GM18861 (cell line): ENCODE measurements around the gene WNT8B.

Experiments used
- ATAC-seq: cut with Tn5 transposase; IDR thresholded peaks from one replicate; pipeline ENCODE4 v1.9.1; 2021; ENCODE audit not compliant: unreplicated experiment

WNT8B gene

GRCh38 chr10:100483876-100484666 is 21.3 kb downstream of the WNT8B start:
- no peak for ATAC-seq

DNA sequence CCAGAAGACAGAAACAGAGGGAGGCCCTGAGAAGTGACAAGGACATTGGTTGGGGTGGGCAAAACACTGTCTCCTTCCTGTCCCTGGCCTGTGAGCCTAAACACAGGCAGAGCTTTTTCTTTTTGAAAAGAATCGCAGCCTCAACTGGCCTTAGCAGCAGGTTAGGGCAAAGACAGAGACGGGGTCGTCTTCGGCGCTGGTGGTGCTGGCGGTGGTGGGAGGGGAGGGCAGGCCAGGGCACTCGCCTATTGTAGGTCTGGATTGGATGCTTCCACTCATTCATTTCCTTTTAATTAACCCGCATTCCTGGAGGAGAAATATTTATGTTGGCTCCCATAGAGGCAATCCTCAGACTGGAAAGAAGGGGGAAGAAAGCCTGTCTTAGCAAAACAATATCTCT is 22.6 kb downstream of the WNT8B start:
- no peak for ATAC-seq

DNA sequence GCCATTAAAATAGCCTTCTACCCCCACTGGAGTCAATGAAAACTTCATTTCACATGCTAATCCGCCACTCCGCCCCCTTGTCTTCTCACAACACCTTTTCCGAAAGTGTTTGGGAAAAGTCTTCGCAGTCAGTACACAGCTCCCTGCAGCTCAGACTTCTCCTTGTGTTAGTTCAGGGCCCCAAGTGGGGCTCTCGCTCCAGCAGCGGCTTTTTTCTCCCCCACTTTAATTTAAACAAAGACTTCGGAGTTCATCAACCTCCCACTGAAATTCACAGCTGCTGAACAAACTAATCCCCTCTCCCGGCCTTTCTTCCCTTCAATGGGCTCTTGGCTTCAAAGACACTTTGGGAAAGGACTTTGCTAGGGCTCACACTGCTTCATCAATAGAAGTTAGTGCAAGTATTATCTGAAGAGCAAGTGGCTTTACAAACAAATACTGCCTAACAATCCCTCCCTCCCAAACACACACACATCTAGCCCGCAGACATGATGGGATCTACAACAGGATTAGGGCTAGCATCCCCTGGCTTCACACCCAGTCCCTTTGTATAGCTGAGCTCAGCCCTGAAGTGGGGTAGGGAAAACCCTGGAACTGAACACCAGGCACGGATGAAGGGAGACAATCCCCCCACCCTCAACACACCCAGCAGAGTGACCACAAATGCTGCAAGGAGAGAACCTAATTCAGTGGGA is 23.1 kb downstream of the WNT8B start:
- ATAC-seq, result no peak

GRCh38 chr10:100487529-100487928 is 24.7 kb downstream of the WNT8B start:
- ATAC-seq, result no peak

GRCh38 chr10:100489396-100489795 is 26.6 kb downstream of the WNT8B start:
- ATAC-seq, result no peak

DNA sequence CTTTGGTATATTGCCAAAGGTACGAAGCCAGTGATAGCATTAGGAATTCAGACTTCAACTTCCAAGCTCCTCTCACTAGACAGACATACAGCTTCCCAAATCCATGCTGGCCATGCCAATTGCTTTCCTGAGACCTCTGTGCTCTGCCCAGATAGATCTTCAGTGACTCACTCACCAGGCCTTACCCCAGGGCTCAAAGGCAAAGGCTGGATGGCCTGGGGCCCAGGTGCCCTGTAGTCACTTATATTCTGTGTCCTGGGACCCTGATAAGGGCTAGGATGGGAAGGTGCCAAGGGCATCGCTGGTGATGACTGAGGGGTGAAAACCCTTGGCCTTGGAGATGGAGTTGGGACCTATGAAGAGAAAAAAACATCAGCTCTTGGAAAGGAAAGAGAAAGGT is 27.7 kb downstream of the WNT8B start:
- no peak for ATAC-seq

DNA sequence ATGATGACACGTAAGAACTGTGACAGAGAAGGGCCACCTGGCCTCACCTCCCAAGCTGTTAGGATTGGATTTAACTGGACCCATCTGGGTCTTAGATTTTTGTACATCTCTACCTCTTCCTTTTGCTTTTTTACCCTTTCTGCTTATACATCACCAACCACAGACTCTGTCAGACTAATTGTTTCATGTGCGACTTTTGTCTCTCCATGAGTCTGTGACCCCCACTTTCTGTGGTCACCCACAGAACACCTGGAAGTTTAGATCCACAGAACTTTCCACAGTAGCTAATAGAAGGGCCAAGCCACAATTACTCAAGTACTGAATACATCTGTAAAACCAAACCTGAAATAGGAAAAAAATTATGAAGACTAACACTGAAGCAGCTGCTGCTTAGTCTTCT is 33.8 kb downstream of the WNT8B start:
- no peak for ATAC-seq

GRCh38 chr10:100498059-100498458 is 35.2 kb downstream of the WNT8B start:
- ATAC-seq, result no peak

GRCh38 chr10:100501423-100501822 is 38.6 kb downstream of the WNT8B start:
- no peak for ATAC-seq

DNA sequence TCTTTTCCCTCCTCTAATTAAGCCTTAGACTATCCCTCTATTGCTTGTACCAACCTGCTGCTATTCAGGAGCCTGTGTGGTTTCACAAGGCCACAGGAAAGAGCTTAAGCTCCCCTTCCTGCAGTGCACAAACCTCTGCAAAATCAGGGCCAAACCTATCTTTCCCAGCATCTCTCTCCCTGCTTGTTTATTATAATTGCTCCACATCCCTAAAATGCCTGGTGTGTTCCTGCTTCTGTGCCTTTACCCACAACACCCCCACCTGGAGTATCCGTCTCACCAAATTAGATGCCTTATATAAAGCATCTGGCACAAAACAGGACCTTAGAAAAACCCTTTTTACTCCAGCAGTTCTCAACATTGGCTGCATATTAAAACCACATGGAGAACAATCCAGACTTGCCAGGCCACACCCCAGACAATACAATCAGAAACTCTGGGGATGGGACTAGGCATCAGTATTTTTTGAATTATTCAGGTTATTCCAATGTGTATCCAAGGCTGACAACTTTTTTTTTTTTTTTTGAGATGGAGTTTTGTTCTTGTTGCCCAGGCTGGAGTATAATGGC is 40.2 kb downstream of the WNT8B start:
- ATAC-seq, result no peak

DNA sequence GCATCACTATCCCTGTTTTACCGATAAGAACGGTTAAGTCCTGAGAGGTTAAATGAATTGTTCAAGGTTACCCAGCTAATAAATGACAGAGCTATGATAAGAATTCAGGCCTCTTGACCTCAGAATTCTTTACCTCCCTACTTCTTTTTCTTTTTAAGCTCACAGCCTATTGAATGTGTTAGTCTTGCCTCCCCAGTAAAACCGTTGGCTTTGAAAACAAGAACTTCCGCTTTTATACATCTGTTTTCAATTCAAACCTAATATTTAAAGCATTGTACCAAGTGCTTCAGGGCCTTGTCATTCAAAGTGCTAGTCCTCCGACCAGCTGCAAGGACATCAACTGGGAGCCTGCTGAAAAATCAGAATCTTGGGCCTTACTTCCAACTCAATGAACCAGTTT is 41.3 kb downstream of the WNT8B start:
- ATAC-seq, result no peak

DNA sequence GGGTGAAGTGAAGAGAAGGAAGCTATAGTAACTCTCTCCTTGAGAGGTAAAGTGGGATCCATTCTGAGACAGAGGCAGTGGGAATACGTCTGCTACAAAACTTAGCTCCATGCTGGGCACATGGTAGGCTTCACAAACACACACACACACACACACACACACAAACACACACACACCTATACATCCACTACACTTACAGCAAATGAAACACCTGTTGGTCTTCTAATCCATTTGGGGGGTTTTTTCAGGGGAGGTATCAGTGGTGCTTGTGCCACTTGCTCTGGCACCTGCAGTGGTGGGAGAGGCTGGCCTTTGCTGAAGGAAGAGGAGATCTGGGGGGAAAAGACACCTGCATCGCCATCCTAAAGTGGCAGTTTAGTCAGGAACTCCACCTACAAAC is 42.4 kb downstream of the WNT8B start:
- ATAC-seq, result no peak

DNA sequence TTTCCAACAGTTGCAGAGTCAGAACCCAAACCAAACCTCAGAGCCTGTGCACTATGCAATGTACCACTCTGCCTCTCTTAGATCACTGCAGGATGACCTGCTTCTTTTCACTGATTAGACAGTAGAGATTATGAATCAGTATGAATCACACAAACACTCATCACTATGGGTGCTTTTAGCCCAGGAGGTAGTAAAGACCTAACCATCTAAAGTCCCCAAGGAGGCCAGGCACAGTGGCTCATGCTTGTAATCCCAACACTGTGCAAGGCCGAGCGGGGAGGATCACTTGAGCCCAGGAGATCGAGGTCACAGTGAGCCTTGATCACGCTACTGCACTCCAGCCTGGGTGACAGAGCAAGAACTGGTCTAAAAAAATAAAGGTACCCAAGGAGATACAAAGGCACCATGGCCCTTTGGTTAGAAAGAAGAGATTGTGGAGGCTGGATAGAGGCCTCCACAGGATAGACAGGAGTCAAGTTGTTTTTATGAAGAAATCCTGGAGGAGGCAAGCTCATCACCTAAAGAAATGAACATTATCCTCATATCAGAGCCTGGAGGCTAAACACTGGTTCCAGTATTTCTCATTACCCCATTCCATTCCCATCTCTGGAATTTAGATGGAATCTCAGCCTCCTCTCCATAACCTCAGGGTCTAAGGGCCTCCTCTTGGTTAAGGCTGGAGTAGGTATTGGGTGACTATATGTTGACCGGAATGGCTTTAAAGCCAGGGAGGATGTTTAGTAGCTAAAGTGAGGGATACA is 44.0 kb downstream of the WNT8B start:
- no peak for ATAC-seq

DNA sequence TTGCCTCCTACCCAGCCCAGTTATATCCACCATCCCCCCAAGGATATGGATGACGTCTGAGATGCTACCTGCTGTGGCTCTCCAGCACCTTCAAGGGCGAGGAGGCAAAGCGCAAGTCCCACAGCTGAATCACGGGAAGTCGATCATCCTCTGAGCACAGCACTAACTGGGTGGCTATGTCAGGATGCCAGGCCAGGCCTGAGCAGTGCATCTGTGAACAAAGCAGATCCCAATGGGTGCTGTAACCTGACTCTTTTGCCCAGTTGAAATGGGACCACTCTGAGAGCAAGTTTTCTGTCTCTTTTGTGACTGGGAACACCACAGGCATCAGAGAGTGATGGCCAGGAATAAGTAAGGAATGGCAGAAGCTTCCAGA is 44.5 kb downstream of the WNT8B start:
- ATAC-seq, result no peak

DNA sequence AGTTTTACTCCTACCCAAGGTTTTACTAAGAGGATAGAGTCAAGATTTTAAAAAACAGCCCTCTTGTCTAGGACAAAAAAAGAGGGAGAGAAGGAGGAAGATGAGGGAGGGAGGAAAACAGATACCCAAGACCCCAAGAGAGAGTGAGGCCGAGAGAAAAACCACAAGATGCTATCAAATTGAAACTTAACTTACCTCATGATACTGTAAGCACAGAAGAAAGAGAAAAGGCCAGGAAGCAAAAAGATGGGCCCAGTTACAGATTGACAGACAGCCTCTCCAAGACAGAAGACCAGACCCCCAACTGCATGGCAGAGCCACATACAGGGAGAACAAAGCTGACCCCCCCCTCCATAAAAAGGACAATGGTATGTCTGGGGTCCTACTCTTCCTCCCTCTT is 45.5 kb downstream of the WNT8B start:
- no peak for ATAC-seq

DNA sequence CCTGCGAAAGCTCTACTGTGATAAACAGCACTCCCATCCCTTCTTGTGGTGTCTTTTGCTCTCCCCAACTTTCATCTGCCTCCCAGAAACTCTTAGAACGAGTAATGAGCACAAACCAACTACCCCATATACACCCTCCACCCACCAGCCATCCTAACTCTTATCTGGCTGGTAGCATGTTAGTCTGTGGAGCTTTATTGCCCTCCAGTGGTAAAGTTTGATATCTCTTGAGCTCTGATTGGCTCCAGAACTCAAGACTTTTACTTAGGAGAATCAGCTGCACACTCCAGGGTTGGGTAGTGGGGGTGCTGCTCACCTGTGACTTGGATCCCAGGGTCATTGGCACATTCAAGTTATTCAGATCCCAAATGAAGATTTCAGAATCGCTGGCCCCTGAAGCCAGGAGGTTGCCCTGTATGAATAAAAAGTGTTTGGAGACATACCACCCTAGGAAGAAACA is 45.9 kb downstream of the WNT8B start:
- ATAC-seq, result no peak

DNA sequence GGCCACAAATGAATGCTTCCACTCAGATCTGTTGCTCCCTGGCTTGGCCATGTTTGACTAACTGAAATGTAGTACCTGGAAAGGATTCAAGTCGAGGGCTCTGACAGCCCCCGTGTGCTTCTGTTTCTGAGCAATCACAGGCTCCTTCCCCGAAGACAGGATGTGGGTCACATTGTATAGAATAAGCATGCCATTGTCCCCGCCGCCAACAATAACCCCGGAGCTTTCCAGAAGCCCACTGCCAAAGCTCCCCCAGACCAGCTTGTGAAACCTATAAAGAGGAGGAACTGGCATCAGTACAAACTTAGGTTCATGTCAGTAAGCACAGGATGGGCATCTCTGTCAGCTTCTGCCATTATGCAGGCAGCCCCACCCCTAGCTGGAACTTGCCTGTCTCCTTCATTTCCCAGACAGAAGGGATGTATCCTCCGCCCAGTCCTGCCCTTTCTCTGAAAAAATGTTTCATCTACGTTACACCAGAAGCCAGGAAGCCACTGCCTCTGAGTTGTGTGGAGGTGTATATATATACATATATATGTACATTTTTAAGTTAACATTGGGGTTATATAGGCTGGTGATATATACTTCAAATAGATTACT is 46.5 kb downstream of the WNT8B start:
- ATAC-seq, result no peak

- ATAC-seq, result peak; percentile 65
Observed at GRCh38 chr10:100510533-100511308, 47.9 kb downstream of the WNT8B start.

- ATAC-seq, result no peak
Observed at GRCh38 chr10:100515612-100516011, 52.8 kb downstream of the WNT8B start.

DNA sequence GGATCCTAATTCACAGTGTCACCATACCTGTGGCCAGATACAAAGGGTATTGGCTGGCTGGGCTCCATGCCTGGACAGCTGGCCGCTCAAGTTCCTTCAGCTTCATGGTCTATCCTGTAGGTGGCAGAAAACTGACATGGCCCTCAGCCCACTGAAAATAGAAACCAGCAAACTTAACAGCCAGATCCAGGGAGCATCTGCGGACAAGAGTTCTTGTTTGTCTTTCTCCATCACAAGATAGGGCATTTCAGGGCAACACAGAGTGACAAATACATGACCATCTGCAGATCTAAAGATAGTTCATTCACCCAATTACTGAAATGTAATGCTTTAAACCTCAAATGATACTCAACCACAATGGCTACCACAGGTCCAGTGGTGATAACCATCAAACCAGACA is 54.0 kb downstream of the WNT8B start:
- ATAC-seq, result no peak
